Pulmonary artery endothelial cell (primary cell): Measurements from ENCODE around the gene CUX1. TPM values are rescaled to one million over a fixed set of nuclear protein-coding genes. Genes with fewer than 3 reads are reported as not detected.
"Not testable (repeated sequence)": the region's sequence is repeated elsewhere in the genome, so short reads cannot be mapped to it uniquely, and the experiment has no call there.

Experiments used
- DNase-seq: peaks from one replicate; pipeline ENCODE4 v3.0.0-alpha.2; 2011; ENCODE audit warnings: low read depth, low spot score
- total RNA-seq: library from RNA; depleted of rRNA; stranded (reverse); fragments of >200 nt; gene quantifications from 2 replicates; pipeline ENCODE4 v1.2.3, GENCODE V29; 2014

The CUX1 gene
- total RNA-seq = 20.4 and 20.8 TPM in 2 replicates

- no peak for DNase-seq
Observed at GRCh38 chr7:101817471-101818286, at the start of gene CUX1. Gene CUX1 (plus strand): TSS chr7:101817626. CDS start chr7:101817640, 14 bp downstream.

- DNase-seq = no peak
Observed at GRCh38 chr7:101768280-101768679, 49.1 kb upstream of the CUX1 start.

- DNase-seq = no peak
Observed at GRCh38 chr7:101770466-101770865, 47.0 kb upstream of the CUX1 start.

- DNase-seq = no peak
Observed at GRCh38 chr7:101772508-101773211, 44.8 kb upstream of the CUX1 start.

GRCh38 chr7:101775181-101775580 is 42.2 kb upstream of the CUX1 start:
- DNase-seq = no peak

- DNase-seq = no peak
Observed at GRCh38 chr7:101778026-101778580, 39.3 kb upstream of the CUX1 start.

GRCh38 chr7:101779267-101779666 is 38.2 kb upstream of the CUX1 start:
- no peak for DNase-seq

- DNase-seq = no peak
Observed at GRCh38 chr7:101780281-101780680, 37.1 kb upstream of the CUX1 start.

GRCh38 chr7:101781439-101781838 is 36.0 kb upstream of the CUX1 start:
- no peak for DNase-seq

- DNase-seq = no peak
Observed at GRCh38 chr7:101782476-101782875, 35.0 kb upstream of the CUX1 start.

GRCh38 chr7:101782896-101783295 is 34.5 kb upstream of the CUX1 start:
- DNase-seq = no peak

GRCh38 chr7:101783381-101784181 is 33.8 kb upstream of the CUX1 start:
- DNase-seq = no peak

GRCh38 chr7:101784292-101785127 is 32.9 kb upstream of the CUX1 start:
- no peak for DNase-seq

GRCh38 chr7:101787864-101788263 is 29.6 kb upstream of the CUX1 start:
- no peak for DNase-seq

GRCh38 chr7:101788517-101788916 is 28.9 kb upstream of the CUX1 start:
- no peak for DNase-seq

- DNase-seq = no peak
Observed at GRCh38 chr7:101790566-101791293, 26.7 kb upstream of the CUX1 start.

- no peak for DNase-seq
Observed at GRCh38 chr7:101792051-101792681, 25.3 kb upstream of the CUX1 start.

- DNase-seq = not testable (repeated sequence)
Observed at GRCh38 chr7:101792682-101793071, 24.7 kb upstream of the CUX1 start.

- DNase-seq = no peak
Observed at GRCh38 chr7:101795461-101795860, 22.0 kb upstream of the CUX1 start.

GRCh38 chr7:101798173-101798572 is 19.3 kb upstream of the CUX1 start:
- DNase-seq = not testable (repeated sequence)
